DMS 273 (cell line): ENCODE results near the gene TRIO.

ENCODE experiments used
- DNase-seq: peaks from one replicate; lab custom pipeline; 2025; ENCODE audit not compliant: unreplicated experiment; lab: John Stamatoyannopoulos, UW

The TRIO gene

GRCh38 chr5:14349029-14349428, 205.9 kb downstream of the TRIO start:
- DNase-seq: no peak

GRCh38 chr5:14351086-14351661, 208.0 kb downstream of the TRIO start:
- DNase-seq: no peak

GRCh38 chr5:14351845-14352712, 208.9 kb downstream of the TRIO start:
- DNase-seq: peak; percentile 81

GRCh38 chr5:14353726-14354474, 210.8 kb downstream of the TRIO start:
- DNase-seq: no peak

GRCh38 chr5:14355391-14355790, 212.2 kb downstream of the TRIO start:
- DNase-seq: no peak

- DNase-seq: no peak
Observed at GRCh38 chr5:14356305-14356704, 213.2 kb downstream of the TRIO start.

- no peak for DNase-seq
Observed at GRCh38 chr5:14357441-14357840, 214.3 kb downstream of the TRIO start.

- no peak for DNase-seq
Observed at GRCh38 chr5:14357851-14358250, 214.7 kb downstream of the TRIO start.

GRCh38 chr5:14358536-14358935, 215.4 kb downstream of the TRIO start:
- DNase-seq: no peak

- no peak for DNase-seq
Observed at GRCh38 chr5:14359069-14360043, 216.2 kb downstream of the TRIO start.

- DNase-seq: no peak
Observed at GRCh38 chr5:14362491-14362890, 219.3 kb downstream of the TRIO start.

- no peak for DNase-seq
Observed at GRCh38 chr5:14364096-14364495, 221.0 kb downstream of the TRIO start.

GRCh38 chr5:14364576-14365472, 221.7 kb downstream of the TRIO start:
- DNase-seq: peak; percentile 40

GRCh38 chr5:14365831-14366430, 222.8 kb downstream of the TRIO start:
- no peak for DNase-seq

GRCh38 chr5:14366763-14367162, 223.6 kb downstream of the TRIO start:
- DNase-seq: no peak

GRCh38 chr5:14367364-14367763, 224.2 kb downstream of the TRIO start:
- DNase-seq: no peak

- no peak for DNase-seq
Observed at GRCh38 chr5:14369780-14370179, 226.6 kb downstream of the TRIO start.

GRCh38 chr5:14370386-14370785, 227.2 kb downstream of the TRIO start:
- no peak for DNase-seq

- no peak for DNase-seq
Observed at GRCh38 chr5:14373685-14374084, 230.5 kb downstream of the TRIO start.
